GM18519 (cell line): Measurements from ENCODE around the gene GXYLT2.
"Not testable (repeated sequence)": the region's sequence is repeated elsewhere in the genome, so short reads cannot be mapped to it uniquely, and the experiment has no call there.

Experiments
- ATAC-seq: cut with Tn5 transposase; IDR thresholded peaks from one replicate; pipeline ENCODE4 v1.9.1; 2021; ENCODE audit warnings: mild to moderate bottlenecking, moderate library complexity; ENCODE audit not compliant: unreplicated experiment, low FRiP score

GXYLT2 gene

DNA sequence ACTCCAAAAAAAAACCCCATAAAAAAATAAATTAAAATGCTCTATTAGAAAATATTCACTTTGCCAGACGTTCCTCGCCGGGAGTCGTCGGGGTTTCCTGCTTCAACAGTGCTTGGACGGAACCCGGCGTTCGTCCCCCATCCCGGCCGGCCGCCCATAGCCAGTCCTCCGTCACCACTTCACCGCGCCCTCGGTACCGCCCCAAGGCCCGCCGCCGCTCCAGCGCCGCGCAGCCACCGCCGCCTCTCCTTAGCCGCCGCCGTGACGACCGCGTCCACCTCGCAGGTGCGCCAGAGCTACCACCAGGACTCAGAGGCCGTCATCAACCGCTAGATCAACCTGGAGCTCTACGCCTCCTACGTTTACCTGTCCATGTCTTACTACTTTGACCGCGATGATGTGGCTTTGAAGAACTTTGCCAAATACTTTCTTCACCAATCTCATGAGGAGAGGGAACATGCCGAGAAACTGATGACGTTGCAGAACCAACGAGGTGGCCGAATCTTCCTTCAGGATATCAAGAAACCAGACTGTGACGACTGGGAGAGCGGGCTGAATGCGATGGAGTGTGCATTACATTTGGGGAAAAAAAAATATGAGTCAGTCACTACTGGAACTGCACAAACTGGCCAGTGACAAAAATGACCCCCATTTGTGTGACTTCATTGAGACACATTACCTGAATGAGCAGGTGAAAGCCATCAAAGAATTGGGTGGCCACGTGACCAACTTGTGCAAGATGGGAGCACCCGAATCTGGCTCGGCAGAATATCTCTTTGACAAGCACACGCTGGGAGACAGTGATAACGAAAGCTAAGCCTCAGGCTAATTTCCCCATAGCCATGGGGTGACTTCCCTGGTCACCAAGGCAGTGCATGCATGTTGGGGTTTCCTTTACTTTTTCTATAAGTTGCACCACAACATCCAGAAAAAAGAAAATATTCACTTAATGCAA is 41.2 kb downstream of the GXYLT2 start:
- not testable (repeated sequence) for ATAC-seq

DNA sequence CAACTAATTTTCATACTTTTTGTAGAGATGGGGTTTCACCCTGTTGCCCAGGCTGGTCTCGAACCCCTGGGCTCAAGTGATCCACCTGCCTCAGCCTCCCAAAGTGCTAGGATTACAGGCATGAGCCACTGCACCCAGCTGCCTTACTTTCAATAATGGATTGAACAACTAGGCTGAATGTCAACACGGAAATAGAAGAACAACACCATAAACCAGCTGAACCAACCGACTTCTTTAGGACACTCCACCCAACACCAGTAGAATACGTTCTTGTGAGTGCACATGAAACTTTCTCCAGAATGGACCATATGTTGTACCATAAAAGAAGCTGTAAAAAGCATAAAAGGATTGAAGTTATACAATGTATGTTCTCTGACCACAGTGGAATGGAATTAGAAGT is 42.9 kb downstream of the GXYLT2 start:
- no peak for ATAC-seq

DNA sequence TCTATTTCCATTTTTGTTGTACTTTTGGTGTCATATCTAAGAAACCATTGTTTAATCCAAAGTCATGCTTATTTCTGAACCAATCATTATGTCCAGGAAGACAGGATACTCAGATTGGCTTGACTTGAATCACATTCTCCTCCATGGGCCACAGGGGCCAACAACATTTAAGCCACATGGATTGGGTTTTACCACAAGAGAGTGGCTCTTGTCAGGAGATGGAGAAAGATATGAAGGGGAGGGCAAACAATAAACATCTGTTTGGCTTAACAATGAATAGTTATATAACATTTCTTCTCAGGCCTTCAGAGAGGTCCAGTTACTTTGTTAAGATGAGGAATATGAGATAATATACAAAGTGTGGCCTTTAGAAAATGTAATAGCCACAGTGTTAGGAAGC is 44.6 kb downstream of the GXYLT2 start:
- no peak for ATAC-seq

DNA sequence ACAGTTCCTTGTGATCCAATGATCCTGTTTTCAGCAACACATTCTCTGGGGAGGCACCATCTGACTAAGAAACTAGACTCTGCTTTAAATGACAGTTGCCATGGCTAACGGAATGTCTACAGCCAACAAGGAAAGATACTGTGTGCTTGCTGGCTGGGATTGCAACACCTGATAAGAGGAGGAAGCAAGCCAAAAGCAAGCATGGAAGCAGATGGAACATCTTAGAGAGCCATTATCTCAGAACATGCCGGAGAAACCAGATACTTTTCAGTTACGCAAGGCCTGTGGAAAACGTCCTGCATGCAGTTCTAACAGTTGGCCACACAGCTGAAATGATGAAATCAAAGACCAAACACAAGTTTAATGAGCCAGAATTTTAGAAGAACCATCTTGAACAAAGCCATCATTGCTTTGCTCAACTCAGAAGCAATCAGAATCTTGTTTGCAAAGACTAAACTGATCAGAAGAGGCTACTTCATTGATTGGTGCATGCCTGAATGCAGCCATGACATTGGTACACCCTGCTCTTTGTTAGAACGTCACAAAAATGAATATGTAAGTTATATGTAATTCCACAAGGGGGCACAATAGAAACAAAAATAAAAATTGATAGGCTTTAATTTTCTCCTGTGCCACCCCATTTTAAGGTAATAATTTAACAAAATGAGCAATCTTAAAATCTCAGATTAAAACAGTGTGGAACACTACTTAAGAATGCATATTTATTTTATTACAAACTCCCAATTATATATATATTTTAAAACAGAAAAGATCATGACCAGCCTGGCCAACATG is 50.8 kb downstream of the GXYLT2 start:
- peak; percentile 60 for ATAC-seq

DNA sequence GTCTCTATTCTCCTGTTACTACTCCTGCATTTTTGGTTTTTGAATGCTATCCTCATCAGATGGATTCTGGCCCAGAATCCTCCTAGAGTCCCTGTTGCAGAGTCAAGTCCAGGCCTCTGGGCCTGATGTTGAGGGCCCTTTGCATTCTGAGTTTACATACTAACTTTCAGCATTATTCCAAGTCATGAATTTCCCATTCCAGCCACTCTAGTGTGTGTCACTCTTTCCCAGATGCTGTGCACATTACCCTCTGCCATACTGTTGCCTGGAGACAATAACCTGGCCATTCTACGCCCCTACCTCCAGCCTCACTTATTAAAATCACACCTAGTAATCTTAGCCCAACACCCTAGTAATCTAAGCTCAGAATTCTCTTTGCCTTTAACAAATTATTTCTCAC is 53.4 kb downstream of the GXYLT2 start:
- ATAC-seq: no peak

DNA sequence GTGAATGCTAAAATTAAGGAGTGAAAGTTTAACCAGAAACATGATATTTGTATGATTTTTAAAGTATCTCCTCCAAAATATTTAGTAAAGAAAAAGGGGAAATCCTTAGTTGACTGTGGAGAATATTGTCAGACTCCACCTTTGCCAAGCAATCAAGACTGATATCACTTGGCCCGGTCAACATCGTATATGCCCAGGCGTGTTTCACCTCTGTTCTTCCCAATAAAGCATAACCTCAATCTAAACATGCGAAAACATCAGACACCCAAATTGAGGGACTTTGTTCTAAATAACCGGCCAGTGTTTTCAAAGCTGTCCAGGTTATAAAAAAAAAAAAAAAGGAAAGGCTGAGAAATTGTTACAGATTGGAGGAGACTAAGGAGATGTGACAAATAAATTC is 54.6 kb downstream of the GXYLT2 start:
- no peak for ATAC-seq

DNA sequence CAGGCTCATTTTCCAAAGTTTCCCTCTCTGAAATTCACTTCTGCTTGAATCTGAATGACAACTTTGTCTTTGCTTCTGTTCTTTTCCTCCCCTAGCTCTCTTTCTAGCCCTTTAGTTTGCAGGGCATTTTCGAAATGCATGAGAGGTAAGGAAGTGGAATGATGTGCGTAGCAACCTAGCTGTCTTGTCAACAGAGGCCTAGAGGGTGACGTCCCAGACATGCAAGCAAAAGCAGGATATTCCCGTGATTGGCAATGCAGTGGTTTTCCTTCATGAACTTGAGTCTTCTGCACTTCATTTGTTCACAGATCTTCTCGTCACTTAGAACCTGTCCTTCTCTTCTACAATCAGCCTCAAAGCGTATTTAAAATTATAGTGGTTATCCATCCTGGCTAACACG is 56.9 kb downstream of the GXYLT2 start:
- ATAC-seq: no peak

DNA sequence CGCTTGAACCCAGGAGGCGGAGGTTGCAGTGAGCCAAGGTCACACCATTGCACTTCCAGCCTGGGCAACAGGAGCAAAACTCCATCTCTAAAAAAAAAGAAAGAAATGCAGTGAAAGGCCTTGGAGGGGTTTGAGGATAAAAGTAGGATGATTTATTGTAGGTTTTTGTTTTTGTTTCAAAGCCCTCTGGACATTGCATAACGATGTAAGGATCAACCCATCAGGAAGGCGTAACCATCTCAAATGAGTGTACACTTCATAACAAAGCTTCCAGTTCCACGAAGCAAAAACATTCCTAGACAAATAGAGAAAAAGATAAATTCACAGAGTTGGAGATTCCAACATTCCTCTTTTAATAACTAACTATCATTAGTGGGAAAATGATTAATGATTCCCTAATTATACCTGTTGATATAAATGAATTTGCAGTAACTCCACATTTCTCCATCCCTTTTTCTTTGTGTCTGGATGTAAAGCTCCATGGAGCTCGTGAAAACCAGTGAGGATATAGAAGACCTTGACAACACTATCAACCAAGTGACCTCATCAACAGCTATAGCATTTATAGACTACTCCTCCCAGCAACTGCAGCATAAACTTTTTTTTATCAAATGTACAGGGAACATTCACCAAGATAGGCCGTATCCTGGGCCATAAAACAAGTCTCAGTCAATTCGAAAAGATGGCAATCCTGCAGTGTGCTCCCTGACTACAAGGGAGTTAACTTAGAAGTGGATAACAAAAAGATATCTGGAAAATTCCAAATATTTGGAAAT is 60.1 kb downstream of the GXYLT2 start:
- ATAC-seq: no peak

DNA sequence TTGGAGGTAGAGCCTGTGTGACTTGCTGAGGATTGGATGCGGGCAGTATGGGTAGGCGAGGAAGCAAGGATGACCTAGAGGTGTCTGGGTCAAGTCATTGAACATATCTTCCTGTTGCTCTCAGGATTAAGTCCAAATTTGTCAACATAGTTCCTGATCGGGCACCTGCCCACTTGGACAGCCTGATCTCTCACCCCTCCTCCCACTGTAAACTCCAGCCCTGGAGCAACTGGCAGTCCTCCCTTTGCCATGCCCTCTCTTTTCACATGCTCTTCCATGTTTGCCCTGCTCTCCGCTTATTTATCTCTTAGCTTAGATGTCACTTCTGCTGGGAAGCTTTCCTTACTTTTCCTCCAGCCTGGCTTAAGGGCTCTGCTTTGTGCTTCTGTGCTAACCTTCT is 61.2 kb downstream of the GXYLT2 start:
- no peak for ATAC-seq

DNA sequence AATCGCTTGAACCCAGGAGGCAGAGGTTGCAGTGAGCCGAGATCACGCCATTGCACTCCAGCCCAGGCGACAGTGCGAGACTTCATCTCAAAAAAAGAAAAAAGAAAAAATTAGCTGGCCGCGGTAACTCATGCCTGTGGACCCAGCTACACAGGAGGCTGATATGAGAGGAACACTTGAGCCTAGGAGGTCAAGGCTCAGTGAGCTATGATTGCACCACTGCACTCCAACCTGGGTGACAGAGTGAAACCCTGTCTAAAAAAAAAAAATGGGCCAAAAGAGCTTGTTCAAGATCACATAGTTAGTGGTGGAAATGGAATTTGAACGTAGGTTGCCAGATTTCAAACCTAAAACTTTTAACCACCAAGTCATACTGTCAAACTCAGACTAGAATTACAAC is 62.5 kb downstream of the GXYLT2 start:
- no peak for ATAC-seq

DNA sequence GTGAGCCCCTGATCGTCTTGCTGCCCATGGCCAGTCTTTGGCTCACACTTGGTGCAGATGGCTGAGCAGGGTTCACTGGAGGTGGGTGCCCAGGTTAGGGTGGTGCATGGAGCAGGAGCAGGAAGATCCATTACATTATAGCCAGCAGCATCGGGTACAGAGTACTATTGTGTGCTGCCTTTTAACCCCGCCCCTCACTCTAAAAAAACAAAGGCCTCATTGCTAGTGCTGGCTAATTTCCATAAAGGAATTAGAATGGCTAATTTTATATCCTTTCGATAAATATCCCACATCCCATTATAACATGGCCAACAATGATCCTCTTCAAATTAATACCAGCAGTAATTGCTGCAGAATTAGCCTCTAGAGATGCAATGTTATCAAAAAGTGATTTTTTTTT is 63.0 kb downstream of the GXYLT2 start:
- no peak for ATAC-seq

DNA sequence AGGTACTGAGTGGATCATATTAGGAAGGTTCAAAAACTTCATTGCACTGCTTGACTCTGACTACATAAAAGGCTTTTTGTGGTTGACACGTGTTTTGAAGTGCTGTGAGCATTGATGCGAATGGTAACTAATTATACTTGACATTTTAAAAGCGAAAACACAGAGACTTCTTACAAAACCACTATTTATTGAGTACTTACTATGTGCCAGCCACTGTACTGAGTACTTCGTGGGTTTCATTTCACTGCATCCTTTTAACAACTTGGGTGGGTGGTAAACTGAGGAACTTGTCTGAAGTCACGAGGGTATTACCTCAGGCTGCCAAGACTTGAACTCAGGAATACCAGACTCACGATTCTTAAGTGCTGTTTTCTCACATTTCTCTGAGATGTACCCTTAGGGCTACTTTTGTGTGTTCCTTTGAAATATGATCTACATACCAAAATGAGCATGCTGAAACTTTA is 63.4 kb downstream of the GXYLT2 start:
- ATAC-seq: peak; percentile 72

DNA sequence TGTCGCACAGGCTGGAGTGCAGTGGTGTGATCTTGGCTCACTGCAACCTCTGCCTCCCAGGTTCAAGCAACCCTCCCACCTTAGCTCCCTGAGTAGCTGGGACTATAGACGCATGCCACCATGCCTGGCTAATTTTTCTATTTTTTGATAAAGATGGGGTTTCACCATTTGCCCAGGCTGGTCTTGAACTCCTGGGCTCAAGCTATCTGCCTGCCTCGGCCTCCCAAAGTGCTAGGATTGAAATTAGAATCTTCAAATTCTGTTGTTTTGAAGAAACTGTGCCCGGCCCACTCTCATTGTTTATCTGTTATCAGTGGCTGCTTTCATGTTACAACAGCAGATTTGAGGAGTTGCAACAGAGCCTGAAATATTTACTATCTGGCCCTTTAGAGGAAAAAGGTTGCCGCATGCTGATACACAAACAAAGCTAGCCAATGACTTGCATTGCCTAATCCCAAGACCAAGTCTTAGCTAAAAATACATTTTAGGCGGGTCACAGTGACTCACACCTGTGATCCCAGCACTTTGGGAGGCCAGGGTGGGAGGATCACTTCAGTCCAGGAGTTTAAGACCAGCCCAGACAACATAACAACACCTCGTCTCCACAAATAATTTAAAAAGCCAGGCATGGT is 65.6 kb downstream of the GXYLT2 start:
- ATAC-seq: no peak

DNA sequence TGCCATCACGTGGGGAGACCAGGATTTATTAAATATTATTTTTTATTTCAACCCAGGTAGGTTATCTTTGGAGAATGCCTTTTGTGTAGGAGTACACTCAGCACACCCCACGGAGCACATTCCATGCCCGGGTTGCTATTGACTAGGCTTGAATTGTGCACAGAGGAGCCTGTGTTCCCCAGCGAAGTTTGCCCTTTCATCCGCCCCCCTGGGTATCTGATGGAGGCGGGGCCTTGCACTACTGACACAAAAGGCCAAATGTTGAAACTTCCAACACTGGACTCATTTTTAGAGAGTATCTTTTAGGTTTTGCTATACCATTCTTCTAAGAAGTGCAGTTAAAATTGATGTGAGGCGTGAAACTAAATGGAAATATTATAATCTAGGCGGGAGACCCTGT is 69.5 kb downstream of the GXYLT2 start:
- ATAC-seq: no peak

DNA sequence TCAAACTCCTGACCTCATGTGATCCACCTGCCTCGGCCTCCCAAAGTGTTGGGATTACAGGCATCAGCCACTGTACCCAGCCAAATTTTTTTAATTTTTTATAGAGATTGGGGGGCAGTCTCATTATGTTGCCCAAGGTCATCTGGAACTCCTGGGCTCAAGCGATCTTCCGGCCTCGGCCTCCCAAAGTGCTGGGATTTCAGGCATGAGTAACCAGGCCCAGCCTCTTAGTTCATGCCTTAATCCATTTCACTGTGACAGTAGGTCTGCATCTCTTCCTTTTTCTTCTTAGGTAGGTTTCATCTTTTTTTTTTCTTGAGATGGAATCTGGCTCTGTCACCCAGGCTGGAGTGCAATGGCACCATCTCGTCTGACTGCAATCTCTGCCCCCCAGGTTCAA is 71.5 kb downstream of the GXYLT2 start:
- no peak for ATAC-seq

DNA sequence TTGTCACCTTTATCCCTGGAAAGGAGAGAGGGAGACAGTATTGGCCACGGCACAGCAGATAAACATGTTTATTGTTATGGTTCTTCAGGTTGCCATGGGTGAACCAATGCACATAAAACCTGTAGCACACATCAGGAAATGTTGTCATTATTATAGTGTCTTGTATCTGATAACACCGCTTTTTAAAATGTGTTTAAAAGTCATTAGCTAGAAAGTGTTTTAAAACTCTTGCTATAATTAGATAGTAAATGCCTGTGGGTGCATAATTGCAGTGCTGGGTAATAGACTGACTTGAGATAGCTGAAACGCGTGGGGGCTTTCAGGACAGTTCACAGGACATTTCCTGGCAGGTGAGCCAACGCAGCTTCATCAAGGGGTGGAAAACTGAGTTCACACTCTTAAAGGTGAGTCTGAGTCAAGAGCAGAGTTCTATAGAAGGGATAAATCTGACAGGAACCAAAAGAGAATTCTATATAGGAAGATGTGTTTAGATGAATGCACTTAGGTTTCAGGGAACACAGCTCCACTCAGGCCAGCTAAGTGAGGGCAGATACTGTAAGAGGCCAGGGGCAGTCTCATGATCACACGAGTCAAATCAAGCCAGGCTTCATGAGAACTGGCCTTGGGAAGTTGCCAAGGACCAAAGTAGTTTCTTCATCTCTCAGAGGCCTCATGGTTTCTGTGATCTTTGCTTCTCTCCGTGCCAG is 73.1 kb downstream of the GXYLT2 start:
- no peak for ATAC-seq

DNA sequence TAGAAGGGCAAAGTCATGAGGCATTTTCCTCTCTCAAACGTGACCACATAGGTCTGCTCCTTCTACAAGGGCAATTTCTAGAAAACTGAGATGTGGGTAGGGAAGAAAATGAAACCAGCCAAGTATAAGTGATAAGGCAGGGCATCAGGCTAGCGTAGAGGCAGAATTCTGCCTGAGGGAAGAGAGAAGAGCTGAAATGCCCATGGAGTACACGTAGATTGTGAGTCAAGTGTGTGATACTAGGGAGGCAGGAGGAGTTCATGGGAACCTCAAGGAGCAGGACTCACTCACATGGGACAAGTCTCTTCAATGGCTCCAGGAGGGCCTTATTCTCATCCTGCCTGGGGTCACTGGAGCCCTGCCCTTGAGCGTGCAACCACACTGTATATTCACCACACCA is 73.9 kb downstream of the GXYLT2 start:
- ATAC-seq: no peak

DNA sequence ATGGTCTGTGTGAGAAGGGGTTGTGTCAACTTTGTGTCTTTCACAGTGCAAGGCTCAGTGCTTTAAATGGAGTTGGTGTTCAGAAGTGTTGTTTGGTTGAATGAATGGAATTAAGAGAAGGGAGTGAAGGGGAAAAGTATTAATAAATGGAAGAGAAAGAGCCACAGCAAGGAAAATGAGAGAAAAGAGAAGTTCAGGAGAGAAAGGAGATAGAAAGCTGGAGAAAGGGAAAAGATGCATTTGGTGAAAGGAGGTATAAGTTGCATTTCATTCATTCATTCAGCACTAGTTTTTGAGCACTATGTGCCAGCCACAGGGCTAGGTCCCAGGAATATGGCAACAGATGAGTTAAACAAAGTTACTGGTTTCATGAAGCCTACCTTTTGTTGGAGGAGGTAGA is 74.5 kb downstream of the GXYLT2 start:
- ATAC-seq: no peak

DNA sequence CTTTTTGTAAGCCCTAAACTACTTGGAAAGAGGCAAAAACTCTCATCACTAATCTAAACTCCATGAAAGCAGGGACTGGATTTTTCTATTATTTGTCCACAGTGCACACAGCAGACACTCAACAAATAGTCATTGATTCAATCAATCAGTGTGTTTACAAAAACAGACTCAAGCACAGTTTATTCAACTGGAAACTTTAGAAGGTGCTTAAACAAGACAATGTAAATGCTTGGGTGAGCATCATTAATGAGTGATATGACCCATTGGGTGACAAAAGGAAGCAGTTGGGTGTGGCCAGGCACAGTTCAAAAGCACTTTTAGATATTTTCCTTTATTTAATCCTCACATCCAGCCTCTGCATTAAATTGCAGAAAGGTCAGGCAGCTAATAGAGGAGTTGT is 76.8 kb downstream of the GXYLT2 start:
- peak; percentile 55 for ATAC-seq

DNA sequence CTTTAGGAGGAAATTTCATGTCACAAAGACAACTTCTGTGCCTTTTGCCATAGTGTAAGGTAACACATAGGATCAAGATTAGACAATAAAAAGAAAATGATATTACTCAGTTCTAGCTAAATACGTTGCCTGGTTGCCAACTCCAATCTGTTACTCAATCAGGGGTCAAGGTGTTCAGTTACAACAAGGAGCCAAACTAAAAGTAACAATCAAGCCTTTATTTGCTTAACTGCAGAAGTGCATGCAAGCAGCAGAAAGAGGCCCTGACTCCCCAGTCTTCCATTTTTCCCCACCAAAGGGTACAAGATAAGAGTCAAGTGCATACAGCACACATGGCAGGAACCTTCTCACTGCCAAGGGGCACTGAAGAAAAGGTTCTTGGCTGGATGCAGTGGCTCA is 80.4 kb downstream of the GXYLT2 start:
- no peak for ATAC-seq
